Peyer's patch (tissue), 4 donors: ENCODE measurements around the gene CASKIN1. TPM values are rescaled to one million over a fixed set of nuclear protein-coding genes. Genes with fewer than 3 reads are reported as not detected.

Source experiments
- DNase-seq, 3 donors: peaks; one replicate each; pipeline ENCODE4 v3.0.0-alpha.2; 2017 to 2019
- H3K27ac ChIP-seq, 4 donors: fragments of 200-600 bp; sonication (generic); one replicate each; pipeline ENCODE4 v1.5.1; 2016 to 2019
- H3K27me3 ChIP-seq, 2 donors: fragments of 200-600 bp; sonication (generic); one replicate each; pipeline ENCODE4 v1.5.1; 2019
- H3K36me3 ChIP-seq, 3 donors: fragments of 200-600 bp; sonication (generic); one replicate each; pipeline ENCODE4 v1.5.1; 2016 to 2019
- H3K4me1 ChIP-seq, 4 donors: fragments of 200-600 bp; sonication (generic); one replicate each; pipeline ENCODE4 v1.5.1; 2016 to 2019
- H3K4me3 ChIP-seq, 4 donors: fragments of 200-600 bp; sonication (generic); 1 replicate in 3 of 4; 2 replicates in 1 of 4; pipeline ENCODE4 v1.5.1; 2016 to 2019; ENCODE audit warnings: mild to moderate bottlenecking in 1 of 4
- H3K9me3 ChIP-seq, 4 donors: fragments of 200-600 bp; sonication (generic); one replicate each; pipeline ENCODE4 v1.5.1; 2016 to 2019; ENCODE audit warnings: mild to moderate bottlenecking in 1 of 4
- POLR2A ChIP-seq, 2 donors: fragments of 450-650 bp; IDR thresholded peaks; one replicate each; pipeline ENCODE4 v1.5.1; 2017; ENCODE audit warnings: antibody characterized with exemption in 2 of 2, mild to moderate bottlenecking in 2 of 2, moderate library complexity in 2 of 2
- total RNA-seq, 4 donors: library from RNA; depleted of rRNA; stranded (reverse); fragments of >200 nt; gene quantifications; one replicate each; pipeline ENCODE4 v1.1.0, GENCODE V29; 2016
- TF ChIP-seq, protein P1 (sequence below), 6 experiments: fragments of 450-650 bp in 4 of 6; fragments of 200-600 bp in 2 of 6; sonication (generic) in 1 of 6; IDR thresholded peaks; one replicate each; pipeline ENCODE4 v1.5.1; 2017 to 2019; ENCODE audit warnings: antibody characterized with exemption in 6 of 6, mild to moderate bottlenecking in 3 of 6, moderate library complexity in 1 of 6

CASKIN1 gene
- total RNA-seq, 4 donors from 2014 or later, result not detected

DNA sequence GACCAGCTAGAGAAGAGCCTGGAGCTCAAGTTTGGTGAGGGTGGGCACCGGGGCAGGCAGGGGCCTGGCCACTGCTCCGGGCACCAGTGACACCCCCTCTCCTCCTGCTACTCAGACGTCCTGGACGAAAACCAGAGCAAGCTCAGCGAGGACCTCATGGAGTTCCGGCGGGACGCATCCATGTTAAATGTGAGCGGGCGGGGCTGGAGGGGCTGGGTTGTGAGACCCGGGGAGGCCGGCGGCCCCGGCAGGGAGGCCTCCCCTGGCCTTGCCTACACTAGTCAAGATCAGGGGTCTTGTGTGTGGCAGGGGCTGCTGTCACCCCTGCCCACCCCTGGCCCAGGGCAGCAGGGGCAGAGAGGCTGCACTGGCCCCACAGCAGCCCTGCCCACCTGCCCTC is 23.0 kb downstream of the CASKIN1 start:
- peaks cover 0 to 89% (median 0%) of the 10 kb centered on the region in 3 donors for H3K36me3 ChIP-seq
- TF ChIP-seq POLR2A (IDR thresholded peaks at IDR 0.05), result no peak
- TF ChIP-seq, protein P1, sequence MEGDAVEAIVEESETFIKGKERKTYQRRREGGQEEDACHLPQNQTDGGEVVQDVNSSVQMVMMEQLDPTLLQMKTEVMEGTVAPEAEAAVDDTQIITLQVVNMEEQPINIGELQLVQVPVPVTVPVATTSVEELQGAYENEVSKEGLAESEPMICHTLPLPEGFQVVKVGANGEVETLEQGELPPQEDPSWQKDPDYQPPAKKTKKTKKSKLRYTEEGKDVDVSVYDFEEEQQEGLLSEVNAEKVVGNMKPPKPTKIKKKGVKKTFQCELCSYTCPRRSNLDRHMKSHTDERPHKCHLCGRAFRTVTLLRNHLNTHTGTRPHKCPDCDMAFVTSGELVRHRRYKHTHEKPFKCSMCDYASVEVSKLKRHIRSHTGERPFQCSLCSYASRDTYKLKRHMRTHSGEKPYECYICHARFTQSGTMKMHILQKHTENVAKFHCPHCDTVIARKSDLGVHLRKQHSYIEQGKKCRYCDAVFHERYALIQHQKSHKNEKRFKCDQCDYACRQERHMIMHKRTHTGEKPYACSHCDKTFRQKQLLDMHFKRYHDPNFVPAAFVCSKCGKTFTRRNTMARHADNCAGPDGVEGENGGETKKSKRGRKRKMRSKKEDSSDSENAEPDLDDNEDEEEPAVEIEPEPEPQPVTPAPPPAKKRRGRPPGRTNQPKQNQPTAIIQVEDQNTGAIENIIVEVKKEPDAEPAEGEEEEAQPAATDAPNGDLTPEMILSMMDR (IDR thresholded peaks at IDR 0.05), result no peak
- H3K4me3 ChIP-seq, result no peak overlapping the region
- peaks cover 0 to 17% (median 0%) of the 10 kb centered on the region in 4 donors for H3K4me1 ChIP-seq
- H3K9me3 ChIP-seq, result no peaks in the 10 kb centered on the region
- DNase-seq, result no peak
- H3K27me3 ChIP-seq, result no peaks in the 10 kb centered on the region
- H3K27ac ChIP-seq, result no peak overlapping the region

DNA sequence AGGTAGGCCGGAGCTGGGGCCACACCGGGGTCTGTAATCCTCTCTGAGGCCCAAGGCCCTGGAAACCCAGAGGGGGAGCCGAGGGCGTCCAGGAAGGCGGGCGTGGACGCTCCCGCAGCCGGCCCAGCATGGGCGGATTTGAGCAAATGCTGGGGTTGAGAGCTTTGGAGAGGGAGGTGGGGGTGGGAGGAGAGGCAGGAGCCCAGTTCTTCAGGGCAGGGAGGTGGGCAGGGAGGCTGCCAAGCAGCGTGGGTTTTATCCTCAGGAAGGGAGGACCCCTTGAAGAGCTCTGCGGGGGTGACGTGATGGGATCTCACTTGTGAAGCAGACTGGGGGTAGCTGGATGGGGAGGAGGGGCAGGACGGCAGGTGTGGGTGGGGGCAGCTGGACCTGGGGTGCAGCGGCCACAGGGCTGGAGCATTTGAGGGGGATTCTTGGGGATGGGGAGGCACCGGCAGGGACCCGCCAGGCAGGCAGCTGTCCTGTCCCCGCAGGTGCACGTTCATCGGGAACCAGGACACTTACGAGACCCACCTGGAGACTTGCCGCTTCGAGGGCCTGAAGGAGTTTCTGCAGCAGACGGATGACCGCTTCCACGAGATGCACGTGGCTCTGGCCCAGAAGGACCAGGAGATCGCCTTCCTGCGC is 23.6 kb downstream of the CASKIN1 start:
- H3K27me3 ChIP-seq, result no peaks in the 10 kb centered on the region
- H3K27ac ChIP-seq, result no peak overlapping the region
- DNase-seq, result no peak
- TF ChIP-seq, protein P1 (IDR thresholded peaks at IDR 0.05), result no peak
- no peak for TF ChIP-seq POLR2A (IDR thresholded peaks at IDR 0.05)
- no peaks in the 10 kb centered on the region for H3K9me3 ChIP-seq
- peaks cover 0 to 17% (median 0%) of the 10 kb centered on the region in 4 donors for H3K4me1 ChIP-seq
- peaks cover 0 to 89% (median 0%) of the 10 kb centered on the region in 3 donors for H3K36me3 ChIP-seq
- no peak overlapping the region for H3K4me3 ChIP-seq

DNA sequence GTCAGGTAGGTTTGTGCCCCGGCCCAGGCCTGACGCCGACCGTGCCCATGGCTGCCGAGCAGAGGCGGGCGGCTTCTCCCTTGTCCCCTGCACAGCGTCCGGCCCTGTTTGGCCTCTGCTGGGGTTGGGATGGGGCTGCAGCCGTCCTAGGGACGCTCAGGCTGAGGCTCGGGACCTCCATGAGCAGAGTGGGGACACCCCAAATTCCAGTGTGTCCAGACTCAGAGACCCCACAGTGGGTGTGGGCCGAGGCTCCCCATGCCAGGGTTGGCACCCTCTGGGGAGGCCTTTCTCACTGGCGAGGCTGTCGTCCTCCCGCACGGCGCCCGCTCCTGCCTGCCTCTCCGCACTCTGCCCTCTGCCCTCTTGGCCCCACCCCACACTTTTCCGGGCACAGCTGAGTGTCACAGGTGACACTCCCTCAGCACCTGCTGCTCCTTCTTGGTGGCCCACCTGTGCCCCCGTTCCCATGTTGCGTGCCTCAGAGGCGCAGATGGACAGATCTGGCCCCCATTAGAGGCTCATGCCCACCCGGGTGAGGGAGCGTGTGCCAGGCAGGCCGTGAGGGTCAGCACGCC is 24.7 kb downstream of the CASKIN1 start:
- peaks cover 0 to 83% (median 0%) of the 10 kb centered on the region in 3 donors for H3K36me3 ChIP-seq
- peak in 1 of 3 donors; percentile 73 for DNase-seq

DNA sequence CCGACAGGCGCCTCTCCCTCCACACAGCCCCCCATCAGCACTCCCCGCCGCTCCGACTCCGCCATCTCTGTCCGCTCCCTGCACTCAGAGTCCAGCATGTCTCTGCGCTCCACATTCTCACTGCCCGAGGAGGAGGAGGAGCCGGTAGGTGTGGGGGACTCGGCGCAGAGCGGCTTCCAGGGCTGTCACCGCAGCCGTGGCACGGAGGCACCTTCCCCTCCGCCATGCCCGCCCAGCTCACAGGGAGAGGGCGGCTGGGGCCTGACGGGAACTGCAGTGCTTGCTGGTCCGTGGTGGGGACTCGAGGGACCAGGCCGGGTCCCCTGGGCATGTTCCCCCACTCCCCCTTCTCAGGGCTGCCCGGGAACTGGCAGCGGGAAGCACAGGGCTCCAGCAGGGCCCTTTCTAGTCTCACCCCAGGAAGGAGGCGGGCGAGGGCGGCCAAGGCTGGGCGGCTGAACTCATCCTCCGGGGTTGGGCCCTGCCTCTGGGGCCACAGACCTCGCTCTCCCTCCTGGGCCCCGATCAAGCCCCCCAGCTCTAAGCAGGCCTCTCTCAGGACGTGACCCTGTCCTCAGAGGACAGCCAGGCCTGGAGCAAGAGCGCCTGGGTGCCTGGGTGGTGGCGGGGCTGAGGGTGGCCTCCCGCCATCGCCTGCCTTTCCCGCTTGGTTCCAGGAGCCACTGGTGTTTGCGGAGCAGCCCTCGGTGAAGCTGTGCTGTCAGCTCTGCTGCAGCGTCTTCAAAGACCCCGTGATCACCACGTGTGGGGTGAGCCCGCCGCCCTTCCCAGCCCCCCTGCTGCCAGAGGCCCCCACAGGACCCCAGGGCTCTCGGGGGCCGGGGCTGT is 25.6 kb downstream of the CASKIN1 start:
- Histone ChIP-seq H3K27me3 (no peaks in the 10 kb centered on the region), H3K4me1 (peaks cover 0 to 34% (median 4%) of the 10 kb centered on the region in 4 donors), H3K36me3 (peaks cover 0 to 79% (median 0%) of the 10 kb centered on the region in 3 donors), H3K4me3 (peak overlapping the region in 2 of 4 donors; percentile 24 to 26), H3K9me3 (no peaks in the 10 kb centered on the region), H3K27ac (peak overlapping the region in 1 of 4 donors; percentile 52)
- no peak for TF ChIP-seq POLR2A (IDR thresholded peaks at IDR 0.05)
- DNase-seq, result no peak

More for the DNA sequence above, 24.7 kb downstream of the CASKIN1 start:
- Histone ChIP-seq H3K4me3 (no peak overlapping the region), H3K9me3 (no peaks in the 10 kb centered on the region), H3K27me3 (no peaks in the 10 kb centered on the region), H3K27ac (no peak overlapping the region), H3K4me1 (peaks cover 0 to 25% (median under 1%) of the 10 kb centered on the region in 4 donors)
- no peak for TF ChIP-seq POLR2A (IDR thresholded peaks at IDR 0.05)
- TF ChIP-seq, protein P1 (IDR thresholded peaks at IDR 0.05), result no peak

DNA sequence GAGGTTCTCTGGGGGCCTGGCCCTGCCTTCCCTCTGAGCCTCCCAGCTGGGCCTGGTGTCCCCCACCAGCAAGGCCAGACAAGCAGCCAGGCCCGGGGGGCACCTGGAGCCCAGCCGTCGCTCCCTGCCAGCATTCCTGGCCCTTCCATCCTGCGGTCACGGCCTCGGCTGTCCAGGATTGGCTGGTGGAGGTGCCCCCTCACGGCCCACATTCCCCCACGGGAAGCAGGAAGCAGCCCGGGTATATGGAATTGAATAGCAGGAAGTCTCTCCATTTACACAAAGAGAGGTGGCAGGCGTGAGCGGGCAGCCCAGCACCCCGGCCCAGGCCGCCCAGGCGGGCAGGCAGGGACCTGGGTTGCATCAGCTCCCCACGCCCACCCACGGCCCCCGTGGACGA is 26.3 kb downstream of the CASKIN1 start:
- peak overlapping the region in 2 of 4 donors; percentile 52 for H3K27ac ChIP-seq
- H3K4me1 ChIP-seq, result peaks cover 0 to 35% (median 4%) of the 10 kb centered on the region in 4 donors
- H3K36me3 ChIP-seq, result peaks cover 0 to 73% (median 0%) of the 10 kb centered on the region in 3 donors
- no peak for DNase-seq
- TF ChIP-seq POLR2A (IDR thresholded peaks at IDR 0.05), result no peak
- TF ChIP-seq, protein P1 (IDR thresholded peaks at IDR 0.05), result no peak
- H3K27me3 ChIP-seq, result no peaks in the 10 kb centered on the region
- no peaks in the 10 kb centered on the region for H3K9me3 ChIP-seq
- H3K4me3 ChIP-seq, result peak overlapping the region in 2 of 4 donors; percentile 24 to 26
